ENCODE results near the gene KBTBD2. TPM values are rescaled to one million over a fixed set of nuclear protein-coding genes. Genes with fewer than 3 reads are reported as not detected.

Gene KBTBD2
- 32.2 and 43.9 TPM in 2 replicates for total RNA-seq

DNA sequence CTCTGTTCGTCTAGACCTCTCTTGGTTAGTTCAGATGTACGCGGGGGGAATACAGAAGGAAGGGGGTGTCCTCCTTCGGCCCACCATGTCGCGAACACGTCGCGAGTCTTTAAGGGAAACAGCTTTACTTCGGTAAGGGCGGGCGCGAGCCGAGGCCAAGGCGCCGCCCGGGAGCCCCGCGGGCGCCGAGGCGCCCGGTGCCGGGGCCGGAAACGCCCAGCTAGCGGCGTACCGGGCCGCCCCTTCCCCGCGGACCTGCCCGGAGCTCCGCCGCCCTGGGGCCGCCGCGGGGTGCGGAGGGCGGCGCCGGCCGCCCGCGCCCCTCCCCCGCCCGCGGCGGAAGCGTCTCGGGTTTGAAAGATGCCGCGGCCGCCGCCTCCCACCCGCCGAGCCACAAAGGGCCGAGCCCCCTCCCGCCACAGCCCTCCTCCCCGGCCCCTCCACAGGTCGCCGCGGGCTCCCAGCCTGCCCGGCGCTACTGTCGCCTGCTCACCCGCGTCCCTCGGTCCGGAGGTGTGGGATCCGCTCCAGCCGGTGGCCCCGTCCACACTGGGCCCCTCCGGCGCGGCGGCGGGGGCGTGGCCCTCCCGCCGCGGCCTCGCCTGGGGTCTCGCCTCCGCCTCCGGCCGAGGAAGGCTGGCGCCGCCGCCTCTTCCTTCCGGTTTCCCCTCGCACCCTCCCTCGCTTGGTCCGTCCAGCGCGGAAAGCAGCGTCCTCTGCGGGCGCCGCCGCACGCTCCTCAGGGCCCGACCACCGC, at the start of gene KBTBD2:
Gene KBTBD2 (minus strand): TSS at position 718 of the 757 bp plus-strand sequence. CDS start 12,156 bp downstream, outside the sequence.

Other genes starting within 250 kb of the KBTBD2 start
- 274 and 324 TPM in 2 replicates for gene FKBP9, start 65.7 kb upstream of the KBTBD2 start, total RNA-seq
- 7.5 and 11.8 TPM in 2 replicates for gene NT5C3A, start 171.0 kb upstream of the KBTBD2 start, total RNA-seq
- 2.9 and 5.9 TPM in 2 replicates for gene RP9, start 217.6 kb upstream of the KBTBD2 start, total RNA-seq
- 34.3 and 43.2 TPM in 2 replicates for gene BBS9, start 237.8 kb upstream of the KBTBD2 start, total RNA-seq

Measured in placental epithelial cell (primary cell).